ENCODE data around the gene NDUFAF3.

DNA sequence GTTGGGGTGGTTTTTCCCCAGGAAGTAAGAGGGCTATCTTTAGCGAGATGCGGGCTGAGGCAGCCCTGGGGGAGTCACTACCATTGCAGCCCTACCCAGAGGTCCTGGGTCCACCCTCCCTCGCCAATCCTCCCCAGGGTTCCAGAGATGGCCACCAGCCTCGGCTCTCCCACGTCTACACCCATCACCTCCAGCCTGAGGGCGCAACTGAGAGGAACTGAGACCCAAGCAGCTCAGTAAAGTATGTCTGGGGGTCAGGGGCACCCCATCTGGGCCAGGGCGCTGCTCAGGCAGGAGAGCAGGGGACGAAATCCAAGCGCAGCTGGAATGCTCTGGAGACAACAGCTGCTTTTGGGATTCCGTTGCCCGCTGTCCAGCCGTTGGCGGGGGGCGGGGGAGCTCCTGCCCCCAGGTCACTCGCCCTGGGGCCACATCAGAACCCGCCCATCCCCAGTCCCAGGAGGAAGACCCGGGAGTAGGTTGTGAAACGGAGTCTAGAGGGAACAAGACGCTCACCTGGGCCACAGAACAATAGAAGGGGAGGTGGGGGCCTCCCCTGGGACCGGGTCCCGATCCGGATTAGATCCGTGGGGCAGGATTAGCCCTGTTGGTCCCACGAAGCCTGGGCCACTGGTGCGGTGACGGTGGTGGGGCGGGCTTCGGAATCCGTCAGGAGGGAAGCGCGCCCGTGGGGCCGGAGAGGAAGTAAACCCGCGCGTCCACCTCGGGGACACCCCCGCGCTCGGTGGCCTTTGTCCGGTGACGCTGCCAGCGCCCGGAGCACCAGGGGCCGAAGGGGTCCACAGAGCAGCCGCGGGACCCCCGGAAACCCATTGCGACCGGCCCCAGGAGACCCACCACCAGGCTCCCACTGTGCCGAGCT lies 1.4 kb upstream of the NDUFAF3 start:
- TF ChIP-seq, protein P1, sequence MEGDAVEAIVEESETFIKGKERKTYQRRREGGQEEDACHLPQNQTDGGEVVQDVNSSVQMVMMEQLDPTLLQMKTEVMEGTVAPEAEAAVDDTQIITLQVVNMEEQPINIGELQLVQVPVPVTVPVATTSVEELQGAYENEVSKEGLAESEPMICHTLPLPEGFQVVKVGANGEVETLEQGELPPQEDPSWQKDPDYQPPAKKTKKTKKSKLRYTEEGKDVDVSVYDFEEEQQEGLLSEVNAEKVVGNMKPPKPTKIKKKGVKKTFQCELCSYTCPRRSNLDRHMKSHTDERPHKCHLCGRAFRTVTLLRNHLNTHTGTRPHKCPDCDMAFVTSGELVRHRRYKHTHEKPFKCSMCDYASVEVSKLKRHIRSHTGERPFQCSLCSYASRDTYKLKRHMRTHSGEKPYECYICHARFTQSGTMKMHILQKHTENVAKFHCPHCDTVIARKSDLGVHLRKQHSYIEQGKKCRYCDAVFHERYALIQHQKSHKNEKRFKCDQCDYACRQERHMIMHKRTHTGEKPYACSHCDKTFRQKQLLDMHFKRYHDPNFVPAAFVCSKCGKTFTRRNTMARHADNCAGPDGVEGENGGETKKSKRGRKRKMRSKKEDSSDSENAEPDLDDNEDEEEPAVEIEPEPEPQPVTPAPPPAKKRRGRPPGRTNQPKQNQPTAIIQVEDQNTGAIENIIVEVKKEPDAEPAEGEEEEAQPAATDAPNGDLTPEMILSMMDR (IDR thresholded peaks at IDR 0.05 in 8 of 11, conservative IDR thresholded peaks at IDR 0.05 in 3 of 11): no peak
- TF ChIP-seq POLR2AphosphoS5 (IDR thresholded peaks at IDR 0.05): no peak

All from spleen (tissue), 7 donors.